GM20000 (cell line): ENCODE data around the gene CCNB1IP1.
"Not testable (repeated sequence)": the region's sequence is repeated elsewhere in the genome, so short reads cannot be mapped to it uniquely, and the experiment has no call there.

Experiments
- DNase-seq: peaks from one replicate; pipeline ENCODE4 v3.0.0; 2012; ENCODE audit warnings: low spot score
- TF ChIP-seq, protein P1 (sequence below): IDR thresholded peaks from 2 replicates; pipeline ENCODE4 v1.5.1; 2012; ENCODE audit warnings: mild to moderate bottlenecking, control low read depth; ENCODE audit errors: extremely low read depth, missing control alignments

The CCNB1IP1 gene

DNA sequence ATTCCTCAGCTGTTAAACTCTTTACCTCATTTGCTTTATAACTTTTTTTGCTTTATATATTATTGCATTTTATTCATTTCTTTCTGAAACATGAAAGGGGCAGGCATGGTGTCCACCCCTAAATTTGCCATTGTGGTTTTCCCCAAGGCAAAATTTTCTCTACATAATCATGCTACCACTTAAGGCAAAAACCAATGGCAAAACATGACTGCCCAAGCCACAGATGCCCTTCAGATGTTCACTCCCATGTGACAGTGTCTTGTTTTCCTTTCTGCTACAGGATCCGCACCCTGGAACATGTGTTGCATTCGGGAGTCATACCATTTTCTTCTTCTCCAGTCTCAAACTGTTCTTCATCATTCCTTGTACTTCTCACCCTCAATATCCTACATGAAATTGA, 55.7 kb downstream of the CCNB1IP1 start:
- no peak for DNase-seq

DNA sequence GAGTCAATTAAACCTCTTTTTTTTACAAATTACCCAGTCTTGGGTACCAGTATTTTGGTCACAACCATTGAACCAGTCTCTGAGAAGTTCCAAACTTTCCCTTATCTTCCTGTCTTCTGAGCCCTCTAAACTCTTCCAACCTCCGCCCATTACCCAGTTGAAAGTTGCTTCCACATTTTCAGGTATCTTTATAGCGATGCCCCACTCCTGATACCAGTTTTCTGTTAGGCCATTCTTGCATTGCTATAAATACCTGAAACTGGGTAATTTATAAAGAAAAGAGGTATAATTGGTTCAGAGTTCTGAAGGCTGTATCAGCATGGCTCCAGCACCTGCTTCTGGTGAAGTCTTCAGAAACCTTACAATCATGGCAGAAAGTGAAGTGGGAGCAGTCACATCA, 59.0 kb downstream of the CCNB1IP1 start:
- DNase-seq = no peak
- TF ChIP-seq, protein P1, sequence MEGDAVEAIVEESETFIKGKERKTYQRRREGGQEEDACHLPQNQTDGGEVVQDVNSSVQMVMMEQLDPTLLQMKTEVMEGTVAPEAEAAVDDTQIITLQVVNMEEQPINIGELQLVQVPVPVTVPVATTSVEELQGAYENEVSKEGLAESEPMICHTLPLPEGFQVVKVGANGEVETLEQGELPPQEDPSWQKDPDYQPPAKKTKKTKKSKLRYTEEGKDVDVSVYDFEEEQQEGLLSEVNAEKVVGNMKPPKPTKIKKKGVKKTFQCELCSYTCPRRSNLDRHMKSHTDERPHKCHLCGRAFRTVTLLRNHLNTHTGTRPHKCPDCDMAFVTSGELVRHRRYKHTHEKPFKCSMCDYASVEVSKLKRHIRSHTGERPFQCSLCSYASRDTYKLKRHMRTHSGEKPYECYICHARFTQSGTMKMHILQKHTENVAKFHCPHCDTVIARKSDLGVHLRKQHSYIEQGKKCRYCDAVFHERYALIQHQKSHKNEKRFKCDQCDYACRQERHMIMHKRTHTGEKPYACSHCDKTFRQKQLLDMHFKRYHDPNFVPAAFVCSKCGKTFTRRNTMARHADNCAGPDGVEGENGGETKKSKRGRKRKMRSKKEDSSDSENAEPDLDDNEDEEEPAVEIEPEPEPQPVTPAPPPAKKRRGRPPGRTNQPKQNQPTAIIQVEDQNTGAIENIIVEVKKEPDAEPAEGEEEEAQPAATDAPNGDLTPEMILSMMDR = no peak

More for the DNA sequence above, 55.7 kb downstream of the CCNB1IP1 start:
- TF ChIP-seq, protein P1 = no peak

DNA sequence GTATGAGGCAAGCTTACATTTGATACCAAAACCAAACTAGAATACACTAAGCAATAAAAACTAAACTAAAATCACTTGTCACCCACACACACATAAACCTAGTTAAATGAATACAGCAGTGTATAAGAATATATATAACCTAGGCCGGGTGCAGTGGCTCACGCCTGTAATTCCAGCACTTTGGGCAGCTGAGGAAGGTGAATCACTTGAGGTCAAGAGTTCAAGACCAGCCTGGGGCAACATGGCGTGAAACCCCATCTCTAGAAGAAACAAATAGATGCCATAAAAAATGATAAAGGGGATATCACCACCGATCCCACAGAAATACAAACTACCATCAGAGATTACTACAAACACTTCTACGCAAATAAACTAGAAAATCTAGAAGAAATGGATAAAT, 68.7 kb downstream of the CCNB1IP1 start:
- DNase-seq = not testable (repeated sequence)

DNA sequence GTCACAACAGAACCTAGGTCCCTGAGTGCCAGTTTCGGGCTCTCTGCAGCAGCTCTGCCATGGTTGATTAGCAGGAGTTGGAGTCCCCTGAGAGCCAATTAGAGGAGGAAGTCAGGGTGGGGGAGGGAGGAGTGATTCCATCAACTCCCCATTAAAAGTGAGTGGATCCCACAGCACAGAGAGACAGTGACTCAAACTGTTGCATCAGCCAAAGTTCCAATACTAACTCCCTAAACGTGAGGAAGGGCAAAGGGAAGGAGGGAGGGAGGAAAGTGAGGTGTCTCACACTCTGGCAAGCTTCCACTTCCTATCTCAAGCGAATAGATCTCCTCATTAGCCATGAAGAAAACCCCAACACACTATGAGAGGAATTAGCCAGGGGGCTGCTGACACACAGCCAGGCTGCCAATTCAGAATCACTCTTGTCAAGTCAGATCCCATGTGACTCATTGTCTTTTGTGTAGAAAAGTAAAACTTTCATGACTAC, 70.4 kb downstream of the CCNB1IP1 start:
- DNase-seq = no peak
- TF ChIP-seq, protein P1 = no peak
